CD4-positive, alpha-beta T cell (primary cell): ENCODE results near the gene CCP110. TPM values are rescaled to one million over a fixed set of nuclear protein-coding genes. Genes with fewer than 3 reads are reported as not detected.

ENCODE experiments used
- ATAC-seq: fragments of 200-7000 bp; cut with Tn5 transposase; one replicate; pipeline ENCODE4 v1.10.0; 2022; ENCODE audit warnings: mild to moderate bottlenecking; ENCODE audit not compliant: poor library complexity
- CTCF ChIA-PET: fragments of 350-600 bp; sonication (Branson Sonifier 250); formaldehyde crosslinking; loops from one replicate; lab custom pipeline; 2021; ENCODE audit warnings: antibody characterized with exemption, inconsistent platforms; lab: Charles Lee
- POLR2A ChIA-PET: fragments of 350-600 bp; sonication (Branson Sonifier 250); formaldehyde crosslinking; loops from one replicate; lab custom pipeline; 2021; ENCODE audit warnings: antibody characterized with exemption, inconsistent platforms; lab: Charles Lee
- DNase-seq, 14 experiments: peaks; one replicate each; pipeline ENCODE4 v3.0.0-alpha.2; 2013 to 2020; ENCODE audit warnings: mixed read lengths in 2 of 14
- H3K27ac ChIP-seq, 2 donors: one replicate each; pipeline versions ENCODE4 v1.5.1 to v1.7.0; 2013; ENCODE audit warnings: low read length in 2 of 2, low read depth in 1 of 2, mild to moderate bottlenecking in 1 of 2
- H3K27me3 ChIP-seq, 2 experiments: 1 replicate in 1 of 2; 2 replicates in 1 of 2; pipeline versions ENCODE4 v1.6.1 to v1.7.0; 2013; ENCODE audit warnings: low read length in 2 of 2, control low read depth in 1 of 2, mild to moderate bottlenecking in 1 of 2, moderate library complexity in 1 of 2; ENCODE audit not compliant: insufficient read depth in 2 of 2, control insufficient read depth in 1 of 2
- H3K36me3 ChIP-seq: one replicate; pipeline ENCODE4 v1.6.1; 2013; ENCODE audit warnings: low read length, control low read depth; ENCODE audit not compliant: insufficient read depth
- H3K4me1 ChIP-seq: one replicate; pipeline ENCODE4 v1.6.1; 2013; ENCODE audit warnings: low read length, control low read depth; ENCODE audit not compliant: insufficient read depth
- H3K4me3 ChIP-seq: one replicate; pipeline ENCODE4 v1.5.1; 2013; ENCODE audit warnings: mild to moderate bottlenecking, low read length, moderate library complexity
- H3K9me3 ChIP-seq, 2 experiments: 1 replicate in 1 of 2; 2 replicates in 1 of 2; pipeline versions ENCODE4 v1.6.1 to v1.7.0; 2013; ENCODE audit warnings: low read length in 2 of 2, mild to moderate bottlenecking in 2 of 2, control low read depth in 1 of 2, moderate library complexity in 1 of 2; ENCODE audit not compliant: control insufficient read depth in 1 of 2, insufficient read depth in 1 of 2
- H3K27ac Mint-ChIP-seq: one replicate; pipeline ENCODE4 v1.8.0; 2020; ENCODE audit warnings: mixed read lengths
- H3K27me3 Mint-ChIP-seq: one replicate; pipeline ENCODE4 v1.8.0; 2021; ENCODE audit warnings: mixed read lengths
- H3K36me3 Mint-ChIP-seq: one replicate; pipeline ENCODE4 v1.8.0; 2021; ENCODE audit warnings: low read depth, mixed read lengths
- H3K4me1 Mint-ChIP-seq: one replicate; pipeline ENCODE4 v1.8.0; 2021; ENCODE audit warnings: low read depth, mixed read lengths
- H3K4me3 Mint-ChIP-seq: one replicate; pipeline ENCODE4 v1.8.0; 2020; ENCODE audit warnings: mild to moderate bottlenecking, mixed read lengths
- H3K9me3 Mint-ChIP-seq: one replicate; pipeline ENCODE4 v1.8.0; 2020; ENCODE audit warnings: mixed read lengths
- CTCF ChIP-seq: fragments of 200-600 bp; IDR thresholded peaks from one replicate; pipeline ENCODE4 v1.8.0; 2022; ENCODE audit warnings: antibody characterized with exemption, mild to moderate bottlenecking
- intact Hi-C, 2 experiments: fragments of 100-400 bp; cut with DNase I in 1 of 2; cut with micrococcal nuclease in 1 of 2; formaldehyde crosslinking; loops; one replicate each; pipeline versions ENCODE4 v1.15.1 to v1.9.0; 2023 to 2025; cut with DNase I, micrococcal nuclease
- total RNA-seq, 174 experiments: library from RNA in 2 of 174; stranded (reverse) in 2 of 174; gene quantifications; one replicate each; pipeline ENCODE4 v1.2.3 and lab custom pipeline; 2021 to 2026

CCP110 gene
- total RNA-seq, 2 experiments from 2014 or later = 14.8 to 15.4 TPM

DNA sequence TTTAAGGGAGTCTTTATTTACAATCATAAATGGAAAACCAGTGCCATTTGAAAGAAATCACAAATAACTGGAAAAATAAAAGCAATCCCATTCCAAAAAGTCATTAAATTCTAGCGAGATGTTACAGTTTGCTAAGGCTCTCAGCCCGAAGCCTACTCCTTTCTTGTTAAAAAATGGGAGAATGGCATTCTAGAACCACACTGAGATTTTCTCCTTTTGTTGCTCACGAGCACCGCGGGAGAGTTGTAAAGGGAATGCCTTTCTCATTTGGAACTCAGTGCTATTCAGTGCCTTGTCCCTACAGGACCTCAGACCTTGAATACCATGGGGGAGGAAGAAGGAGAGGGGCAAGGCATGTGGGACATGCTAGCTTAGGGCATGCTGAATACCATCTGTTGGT is 38.1 kb upstream of the CCP110 start:
- intact Hi-C loops = no loop called here
- no peaks in the 10 kb centered on the region for H3K36me3 Mint-ChIP-seq
- Histone ChIP-seq H3K4me3 (no peak overlapping the region), H3K9me3 (no peaks in the 10 kb centered on the region), H3K27me3 (no peaks in the 10 kb centered on the region), H3K27ac (no peak overlapping the region), H3K4me1 (no peaks in the 10 kb centered on the region), H3K36me3 (no peaks in the 10 kb centered on the region)
- H3K4me1 Mint-ChIP-seq = no peaks in the 10 kb centered on the region
- H3K4me3 Mint-ChIP-seq = no peak overlapping the region
- H3K9me3 Mint-ChIP-seq = no peaks in the 10 kb centered on the region
- H3K27me3 Mint-ChIP-seq = no peaks in the 10 kb centered on the region
- TF ChIP-seq CTCF = no peak
- DNase-seq = no peak
- ChIA-PET CTCF (no interaction called here), POLR2A (no interaction called here)
- ATAC-seq = no peak
- H3K27ac Mint-ChIP-seq = no peak overlapping the region

DNA sequence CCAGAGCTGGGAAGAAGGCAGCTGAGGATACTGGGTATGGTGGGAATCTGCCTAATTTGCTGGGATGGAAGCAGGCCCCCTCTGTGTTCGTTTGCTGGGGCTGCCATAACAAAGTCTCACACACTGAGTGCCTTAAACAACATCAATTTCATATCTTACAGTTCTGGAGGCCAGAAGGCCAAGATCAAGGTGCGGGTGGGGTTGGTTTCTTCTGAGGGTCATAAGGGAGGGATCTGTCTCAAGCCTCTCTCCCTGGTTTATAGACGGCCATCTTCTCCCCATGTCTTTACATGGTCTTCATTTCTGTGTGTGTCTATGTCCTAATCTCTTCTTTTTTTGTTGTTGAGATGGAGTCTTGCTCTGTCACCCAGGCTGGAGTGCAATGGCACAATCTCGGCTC is 37.7 kb upstream of the CCP110 start:
- H3K4me3 ChIP-seq = no peak overlapping the region
- Mint-ChIP-seq H3K4me3 (no peak overlapping the region), H3K9me3 (no peaks in the 10 kb centered on the region), H3K36me3 (no peaks in the 10 kb centered on the region), H3K27ac (no peak overlapping the region), H3K4me1 (no peaks in the 10 kb centered on the region), H3K27me3 (no peaks in the 10 kb centered on the region)
- intact Hi-C loops = no loop called here
- no peaks in the 10 kb centered on the region for H3K27me3 ChIP-seq
- no peak overlapping the region for H3K27ac ChIP-seq
- H3K9me3 ChIP-seq = no peaks in the 10 kb centered on the region
- no peaks in the 10 kb centered on the region for H3K4me1 ChIP-seq
- ATAC-seq (no peak), DNase-seq (no peak)
- CTCF ChIA-PET = no interaction called here
- H3K36me3 ChIP-seq = no peaks in the 10 kb centered on the region
- POLR2A ChIA-PET = no interaction called here
- no peak for TF ChIP-seq CTCF

GRCh38 chr16:19486750-19487325 is 36.9 kb upstream of the CCP110 start:
- ChIA-PET POLR2A (no interaction called here), CTCF (no interaction called here)
- DNase-seq (no peak), ATAC-seq (no peak)
- Mint-ChIP-seq H3K4me1 (no peaks in the 10 kb centered on the region), H3K9me3 (no peaks in the 10 kb centered on the region), H3K36me3 (no peaks in the 10 kb centered on the region), H3K27ac (no peak overlapping the region), H3K4me3 (no peak overlapping the region), H3K27me3 (no peaks in the 10 kb centered on the region)
- no peaks in the 10 kb centered on the region for H3K9me3 ChIP-seq
- no peaks in the 10 kb centered on the region for H3K4me1 ChIP-seq
- intact Hi-C loops = no loop called here
- H3K27me3 ChIP-seq = no peaks in the 10 kb centered on the region
- H3K36me3 ChIP-seq = no peaks in the 10 kb centered on the region
- TF ChIP-seq CTCF = no peak
- no peak overlapping the region for H3K4me3 ChIP-seq
- no peak overlapping the region for H3K27ac ChIP-seq
